Trophoblast cell (in vitro differentiated cells and primary cell): ENCODE measurements around the gene TLR4.

ENCODE experiments used
- DNase-seq, 2 donors: peaks; one replicate each; pipeline ENCODE4 v3.0.0-alpha.2; 2016
- H2AFZ ChIP-seq: 2 replicates; pipeline ENCODE4 v1.6.1; 2013; ENCODE audit warnings: low read length, moderate library complexity, mild to moderate bottlenecking; ENCODE audit not compliant: insufficient read depth, poor library complexity
- H2AK5ac ChIP-seq: 2 replicates; pipeline ENCODE4 v1.6.1; 2013; ENCODE audit warnings: mild to moderate bottlenecking, low read length
- H2BK120ac ChIP-seq: 2 replicates; pipeline ENCODE4 v1.6.1; 2013; ENCODE audit warnings: low read length, mild to moderate bottlenecking, moderate library complexity; ENCODE audit not compliant: insufficient read depth, poor library complexity
- H2BK12ac ChIP-seq: 2 replicates; pipeline ENCODE4 v1.6.1; 2013; ENCODE audit warnings: mild to moderate bottlenecking, low read length, moderate library complexity
- H2BK5ac ChIP-seq: 2 replicates; pipeline ENCODE4 v1.6.1; 2013; ENCODE audit warnings: low read length, low read depth, moderate library complexity, mild to moderate bottlenecking; ENCODE audit not compliant: poor library complexity
- H3K14ac ChIP-seq: 2 replicates; pipeline ENCODE4 v1.6.1; 2013; ENCODE audit warnings: mild to moderate bottlenecking, low read length
- H3K18ac ChIP-seq: 2 replicates; pipeline ENCODE4 v1.6.1; 2013; ENCODE audit warnings: mild to moderate bottlenecking, low read length
- H3K23ac ChIP-seq: 2 replicates; pipeline ENCODE4 v1.6.1; 2013; ENCODE audit warnings: low read length
- H3K27ac ChIP-seq: 2 replicates; pipeline ENCODE4 v1.5.1; 2013; ENCODE audit warnings: low read depth, mild to moderate bottlenecking, inconsistent platforms, low read length, moderate library complexity
- H3K27me3 ChIP-seq: 2 replicates; pipeline ENCODE4 v1.6.1; 2013; ENCODE audit warnings: inconsistent platforms, mild to moderate bottlenecking, low read length, moderate library complexity; ENCODE audit not compliant: insufficient read depth
- H3K36me3 ChIP-seq, 2 experiments: 1 replicate in 1 of 2; 2 replicates in 1 of 2; pipeline ENCODE4 v1.6.1; 2013; ENCODE audit warnings: low read length in 2 of 2, mild to moderate bottlenecking in 2 of 2, moderate library complexity in 1 of 2; ENCODE audit not compliant: insufficient read depth in 2 of 2, control insufficient read depth in 1 of 2
- H3K4ac ChIP-seq: 2 replicates; pipeline ENCODE4 v1.6.1; 2013; ENCODE audit warnings: low read depth, mild to moderate bottlenecking, low read length, moderate library complexity
- H3K4me1 ChIP-seq, 2 experiments: 1 replicate in 1 of 2; 2 replicates in 1 of 2; pipeline ENCODE4 v1.6.1; 2013; ENCODE audit warnings: low read length in 2 of 2, mild to moderate bottlenecking in 2 of 2, moderate library complexity in 1 of 2; ENCODE audit not compliant: insufficient read depth in 2 of 2, control insufficient read depth in 1 of 2
- H3K4me2 ChIP-seq: 2 replicates; pipeline ENCODE4 v1.6.1; 2013; ENCODE audit warnings: inconsistent platforms, mild to moderate bottlenecking, low read length, moderate library complexity
- H3K4me3 ChIP-seq: 2 replicates; pipeline ENCODE4 v1.5.1; 2013; ENCODE audit warnings: mild to moderate bottlenecking, low read depth, low read length, inconsistent platforms
- H3K79me1 ChIP-seq: one replicate; pipeline ENCODE4 v1.6.1; 2013; ENCODE audit warnings: low read length
- H3K79me2 ChIP-seq: 2 replicates; pipeline ENCODE4 v1.6.1; 2013; ENCODE audit warnings: low read length, mild to moderate bottlenecking; ENCODE audit not compliant: control insufficient read depth, insufficient read depth, poor library complexity
- H3K9ac ChIP-seq: 2 replicates; pipeline ENCODE4 v1.6.1; 2013; ENCODE audit warnings: mild to moderate bottlenecking, low read length
- H3K9me3 ChIP-seq: 2 replicates; pipeline ENCODE4 v1.6.1; 2013; ENCODE audit warnings: low read depth, mild to moderate bottlenecking, control low read depth, inconsistent platforms, low read length; ENCODE audit not compliant: insufficient read depth
- H4K12ac ChIP-seq: 2 replicates; pipeline ENCODE4 v1.6.1; 2013; ENCODE audit warnings: low read depth, mild to moderate bottlenecking, low read length, moderate library complexity
- H4K8ac ChIP-seq: 2 replicates; pipeline ENCODE4 v1.6.1; 2013; ENCODE audit warnings: low read depth, mild to moderate bottlenecking, low read length, moderate library complexity
- H4K91ac ChIP-seq: one replicate; pipeline ENCODE4 v1.6.1; 2013; ENCODE audit warnings: low read depth, mild to moderate bottlenecking, low read length, moderate library complexity
- WGBS: extraction: QIAGEN DNeasy Blood & Tissue Kit; methylation state at CpG from one replicate; pipeline ENCODE4 v1.1.7; 2013; ENCODE audit warnings: missing lambda C conversion rate; ENCODE audit not compliant: insufficient read length, insufficient coverage; ENCODE audit errors: extremely low coverage; 5-methylcytosine and 5-hydroxymethylcytosine counted together

Gene TLR4

DNA sequence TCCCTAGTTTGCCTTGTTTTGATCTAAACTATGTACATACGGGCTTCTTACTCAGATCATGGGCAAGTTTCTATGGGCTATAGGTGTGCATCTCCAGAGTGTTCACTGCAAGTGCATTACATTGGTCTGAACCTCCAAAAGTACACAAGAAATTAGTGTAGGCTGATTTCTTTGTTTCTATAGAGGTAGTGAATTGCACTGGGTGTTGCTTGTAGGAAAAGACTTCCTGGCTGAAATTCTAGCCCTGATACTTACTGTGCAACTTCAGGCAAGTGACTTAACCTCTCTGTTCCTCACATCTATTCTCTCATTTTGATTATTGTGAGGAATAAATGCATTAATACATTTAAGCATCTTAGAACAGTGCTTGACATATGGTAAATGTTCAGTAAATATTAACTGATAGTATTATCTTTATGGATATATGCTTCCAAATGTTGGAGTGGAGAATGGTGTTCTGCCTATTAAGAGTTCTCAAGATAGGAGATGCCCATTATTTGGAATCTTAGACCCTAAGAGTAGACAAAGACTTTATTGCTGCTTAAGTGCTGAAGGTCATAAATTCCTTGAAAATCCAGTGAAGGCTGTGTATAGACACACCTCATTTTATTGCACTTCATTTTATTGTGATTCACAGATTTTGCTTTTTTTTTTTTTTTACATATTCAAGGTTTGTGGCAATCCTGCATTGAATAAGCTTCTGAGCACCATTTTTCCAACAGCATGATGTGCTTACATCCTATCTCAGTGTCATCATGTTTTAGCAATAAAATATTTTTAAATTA lies 38.4 kb upstream of the TLR4 start:
- no peak overlapping the region for H4K91ac ChIP-seq
- H3K18ac ChIP-seq, result no peak overlapping the region
- no peak overlapping the region for H4K8ac ChIP-seq
- no peak overlapping the region for H2AK5ac ChIP-seq
- no peaks in the 10 kb centered on the region for H3K9me3 ChIP-seq
- no peaks in the 10 kb centered on the region for H3K79me1 ChIP-seq
- no peak overlapping the region for H2BK12ac ChIP-seq
- no peaks in the 10 kb centered on the region for H3K4me1 ChIP-seq
- no peak overlapping the region for H4K12ac ChIP-seq
- H3K23ac ChIP-seq, result no peak overlapping the region
- H3K27ac ChIP-seq, result no peak overlapping the region
- H3K14ac ChIP-seq, result no peak overlapping the region
- no CpG with 5 or more reads among the region's 1 CpG for WGBS
- no peak for DNase-seq
- H3K9ac ChIP-seq, result no peak overlapping the region
- H3K4me3 ChIP-seq, result no peak overlapping the region
- no peaks in the 10 kb centered on the region for H3K27me3 ChIP-seq
- H3K36me3 ChIP-seq, result no peaks in the 10 kb centered on the region
- H2BK5ac ChIP-seq, result no peak overlapping the region
- H3K79me2 ChIP-seq, result no peaks in the 10 kb centered on the region
- no peak overlapping the region for H2BK120ac ChIP-seq
- no peak overlapping the region for H3K4me2 ChIP-seq
- no peak overlapping the region for H3K4ac ChIP-seq
- H2AFZ ChIP-seq, result no peak overlapping the region

DNA sequence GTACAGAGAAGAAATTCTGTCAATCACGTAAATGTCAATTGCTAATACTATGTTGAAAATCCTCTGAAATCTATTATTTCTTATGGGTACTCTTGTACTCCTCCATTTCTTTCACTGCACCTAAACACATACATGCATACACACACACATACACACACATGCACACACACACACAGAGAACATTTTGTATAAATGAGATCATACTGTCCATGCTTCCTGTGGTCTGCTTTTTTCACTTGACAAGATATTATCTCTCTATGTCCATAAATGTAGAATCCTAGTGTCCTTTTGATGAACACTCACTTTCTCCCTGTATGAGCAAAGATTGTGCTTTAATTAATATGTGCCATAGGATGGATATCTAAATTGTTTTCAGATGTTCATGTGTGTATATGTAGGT lies 32.7 kb upstream of the TLR4 start:
- WGBS, result no CpG with 5 or more reads among the region's 1 CpG
- H2BK5ac ChIP-seq, result no peak overlapping the region
- no peak overlapping the region for H3K18ac ChIP-seq
- H3K9me3 ChIP-seq, result no peaks in the 10 kb centered on the region
- no peak overlapping the region for H3K4me2 ChIP-seq
- H3K9ac ChIP-seq, result no peak overlapping the region
- DNase-seq, result no peak
- no peak overlapping the region for H4K91ac ChIP-seq
- no peak overlapping the region for H2AK5ac ChIP-seq
- no peak overlapping the region for H4K8ac ChIP-seq
- H2BK12ac ChIP-seq, result no peak overlapping the region
- no peak overlapping the region for H3K4ac ChIP-seq
- H2AFZ ChIP-seq, result no peak overlapping the region
- no peaks in the 10 kb centered on the region for H3K79me1 ChIP-seq
- H3K4me3 ChIP-seq, result no peak overlapping the region
- H3K27me3 ChIP-seq, result no peaks in the 10 kb centered on the region
- no peak overlapping the region for H4K12ac ChIP-seq
- no peak overlapping the region for H2BK120ac ChIP-seq
- H3K27ac ChIP-seq, result no peak overlapping the region
- no peak overlapping the region for H3K23ac ChIP-seq
- H3K79me2 ChIP-seq, result no peaks in the 10 kb centered on the region
- H3K36me3 ChIP-seq, result no peaks in the 10 kb centered on the region
- H3K14ac ChIP-seq, result no peak overlapping the region
- no peaks in the 10 kb centered on the region for H3K4me1 ChIP-seq

DNA sequence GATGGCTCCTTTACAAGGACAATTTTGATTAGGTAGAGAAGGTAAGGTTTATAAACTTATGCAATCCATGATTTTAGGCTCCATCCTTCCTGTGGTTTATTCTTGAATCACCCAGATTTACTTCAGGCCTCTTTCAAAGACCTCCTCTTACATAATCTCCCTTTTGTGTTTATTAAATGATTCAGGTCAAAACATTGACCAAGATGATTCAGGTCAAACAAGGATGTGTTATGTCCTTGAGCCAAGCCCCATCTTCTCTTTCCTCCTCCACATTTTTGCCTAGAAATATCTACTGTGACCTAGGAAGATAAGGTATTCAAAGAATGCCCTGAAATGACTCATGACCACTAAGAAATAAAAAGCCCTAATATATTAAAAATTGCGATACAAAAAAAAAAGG lies 31.8 kb upstream of the TLR4 start:
- H3K4ac ChIP-seq, result no peak overlapping the region
- no peak overlapping the region for H3K23ac ChIP-seq
- H4K91ac ChIP-seq, result no peak overlapping the region
- no peaks in the 10 kb centered on the region for H3K9me3 ChIP-seq
- no peak for DNase-seq
- H2BK120ac ChIP-seq, result no peak overlapping the region
- no peaks in the 10 kb centered on the region for H3K4me1 ChIP-seq
- no peak overlapping the region for H2BK12ac ChIP-seq
- H3K18ac ChIP-seq, result no peak overlapping the region
- H3K9ac ChIP-seq, result no peak overlapping the region
- no peaks in the 10 kb centered on the region for H3K79me1 ChIP-seq
- no peak overlapping the region for H4K12ac ChIP-seq
- H3K4me2 ChIP-seq, result no peak overlapping the region
- H2AK5ac ChIP-seq, result no peak overlapping the region
- no peaks in the 10 kb centered on the region for H3K79me2 ChIP-seq
- no peak overlapping the region for H3K27ac ChIP-seq
- no peak overlapping the region for H3K4me3 ChIP-seq
- no peak overlapping the region for H4K8ac ChIP-seq
- H3K27me3 ChIP-seq, result no peaks in the 10 kb centered on the region
- no peak overlapping the region for H2BK5ac ChIP-seq
- no peak overlapping the region for H3K14ac ChIP-seq
- no peaks in the 10 kb centered on the region for H3K36me3 ChIP-seq
- no peak overlapping the region for H2AFZ ChIP-seq
- no CpG with 5 or more reads among the region's 1 CpG for WGBS

DNA sequence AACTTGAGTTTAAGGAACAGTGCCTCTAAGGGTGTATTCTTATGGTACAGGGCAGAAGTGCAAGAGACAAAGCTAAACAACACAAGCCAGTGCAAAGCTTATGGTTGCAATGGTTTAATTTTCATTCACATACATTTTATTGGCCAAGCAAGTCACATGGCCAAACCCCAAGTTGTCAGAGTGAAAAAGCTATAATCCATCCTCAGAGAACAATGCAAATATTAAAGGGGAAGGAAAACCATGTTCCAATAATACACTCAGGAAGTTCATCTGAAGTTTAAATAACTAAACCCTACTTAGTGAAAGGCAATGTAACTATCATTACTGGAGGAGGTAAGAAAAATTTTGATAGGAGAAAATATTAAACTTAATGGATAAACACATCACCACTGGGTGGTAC lies 26.6 kb upstream of the TLR4 start:
- no peak overlapping the region for H2BK120ac ChIP-seq
- no peaks in the 10 kb centered on the region for H3K79me2 ChIP-seq
- no peak overlapping the region for H3K23ac ChIP-seq
- H3K79me1 ChIP-seq, result no peaks in the 10 kb centered on the region
- H3K4me2 ChIP-seq, result no peak overlapping the region
- DNase-seq, result no peak
- no peaks in the 10 kb centered on the region for H3K27me3 ChIP-seq
- H2AK5ac ChIP-seq, result no peak overlapping the region
- no peak overlapping the region for H4K12ac ChIP-seq
- H4K8ac ChIP-seq, result no peak overlapping the region
- no peaks in the 10 kb centered on the region for H3K4me1 ChIP-seq
- H4K91ac ChIP-seq, result no peak overlapping the region
- no peaks in the 10 kb centered on the region for H3K36me3 ChIP-seq
- no peaks in the 10 kb centered on the region for H3K9me3 ChIP-seq
- H3K27ac ChIP-seq, result no peak overlapping the region
- no peak overlapping the region for H2BK5ac ChIP-seq
- H3K9ac ChIP-seq, result no peak overlapping the region
- no peak overlapping the region for H3K18ac ChIP-seq
- no peak overlapping the region for H3K4ac ChIP-seq
- no peak overlapping the region for H3K4me3 ChIP-seq
- no peak overlapping the region for H2AFZ ChIP-seq
- H3K14ac ChIP-seq, result no peak overlapping the region
- no peak overlapping the region for H2BK12ac ChIP-seq
